GM20431 (cell line): ENCODE results near the gene C2CD2.

Source experiments
- in situ Hi-C: fragments of 300-500 bp; cut with MseI, MboI; formaldehyde crosslinking; loops from one replicate; pipeline ENCODE4 v1.15.0; 2020; ENCODE audit warnings: low sequenced_read_pairs; ENCODE audit not compliant: unreplicated experiment

C2CD2 gene

DNA sequence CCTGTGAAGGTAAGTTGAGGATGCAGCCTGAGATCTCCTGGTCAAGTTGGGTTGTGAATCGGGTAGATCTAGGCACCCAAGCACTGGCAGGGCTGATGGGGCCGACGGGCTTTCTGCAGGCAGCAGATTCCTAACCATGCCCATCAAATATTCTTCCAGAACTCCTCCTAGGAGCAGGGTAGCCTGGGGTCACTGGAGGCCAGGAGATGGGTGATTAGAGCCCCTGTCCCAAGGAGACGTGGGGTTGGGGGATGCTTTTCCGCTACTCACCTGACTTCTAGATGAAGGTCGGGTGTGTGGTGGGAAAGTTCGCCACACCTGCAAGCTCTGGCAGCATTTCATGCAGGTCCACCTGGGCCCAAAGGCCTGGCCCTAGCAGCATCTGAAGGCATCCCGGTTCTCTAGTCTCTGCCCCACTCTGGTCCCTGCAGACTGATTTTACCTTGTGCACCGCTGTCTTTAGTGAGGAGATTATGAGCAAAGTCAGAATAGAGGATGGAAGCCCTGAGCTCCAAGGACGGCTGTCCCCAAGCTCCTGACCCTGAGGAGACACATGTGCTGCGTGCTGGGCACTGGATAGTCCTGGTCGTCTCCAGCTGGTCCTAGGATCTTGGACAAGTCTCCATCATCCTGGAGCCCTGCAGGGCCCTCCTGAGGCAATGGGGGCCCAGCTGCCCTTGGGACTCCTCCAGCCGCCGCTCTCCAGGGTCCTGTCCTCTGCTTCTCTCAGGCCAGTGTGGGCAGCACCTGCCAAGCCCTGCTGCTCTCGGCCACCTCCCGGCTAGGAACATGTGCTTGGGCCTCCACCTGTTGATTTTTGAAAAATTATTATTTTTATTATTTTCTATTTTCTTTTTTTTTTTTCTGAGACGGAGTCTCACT lies 21.8 kb upstream of the C2CD2 start:
- in situ Hi-C loops = no loop called here

DNA sequence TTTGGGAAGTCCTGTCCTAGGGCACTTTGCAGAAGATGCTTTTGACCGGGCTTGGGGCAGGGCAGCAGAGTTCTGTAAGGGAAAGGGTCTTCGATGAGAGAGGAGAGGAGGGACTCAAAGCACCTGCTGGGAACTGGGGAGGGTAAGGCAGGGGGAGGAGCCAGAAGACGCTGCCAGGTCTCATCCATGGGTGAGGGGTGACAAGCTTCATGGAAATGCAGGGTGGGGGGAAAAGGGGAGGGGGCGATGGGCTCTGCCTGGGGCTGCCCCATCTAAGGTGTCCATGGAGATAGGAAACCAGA lies 20.9 kb upstream of the C2CD2 start:
- in situ Hi-C loops = no loop called here

DNA sequence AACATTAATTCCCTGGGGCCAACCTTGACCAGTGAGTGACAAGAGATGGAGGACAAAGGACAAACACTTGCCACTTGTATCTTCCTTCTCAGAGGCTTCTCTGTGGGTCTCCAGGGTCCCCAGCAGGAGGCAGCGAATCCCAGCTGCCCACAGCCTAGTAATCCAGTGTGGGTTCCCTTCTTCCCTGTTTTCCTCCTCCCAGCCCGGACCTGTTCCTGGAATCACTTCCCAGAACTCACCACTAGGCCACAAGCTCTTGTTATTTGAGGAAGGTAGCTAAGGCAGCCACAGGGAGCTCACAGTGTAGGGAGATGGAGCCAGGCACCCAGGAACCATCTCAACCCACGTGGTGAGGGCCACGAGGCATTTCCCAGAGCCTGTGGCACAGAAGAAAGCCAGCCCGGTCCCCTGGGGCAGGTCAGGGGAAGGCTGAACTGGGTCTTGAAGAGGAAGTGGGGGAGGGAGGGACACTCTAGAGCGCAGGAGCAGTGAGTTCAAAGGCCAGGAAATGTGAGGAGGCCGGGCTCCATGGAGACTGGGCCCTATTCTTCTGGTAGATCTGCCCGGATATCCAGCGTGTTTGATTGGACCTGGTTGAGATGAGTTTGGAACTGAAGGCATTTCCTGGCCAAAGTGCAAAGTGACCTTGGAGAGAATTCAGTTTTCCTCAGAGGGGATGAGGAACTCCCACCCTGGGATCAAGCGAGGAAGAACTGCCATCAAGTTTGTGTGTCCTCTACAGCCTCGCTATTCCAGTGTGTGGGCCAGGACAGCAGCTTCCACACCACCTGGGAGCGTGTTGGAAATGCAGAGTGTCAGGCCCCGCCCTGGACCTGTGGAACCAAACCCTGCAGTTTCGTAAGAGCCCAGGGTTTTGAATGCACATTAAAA lies 20.3 kb upstream of the C2CD2 start:
- in situ Hi-C loops = no loop called here

DNA sequence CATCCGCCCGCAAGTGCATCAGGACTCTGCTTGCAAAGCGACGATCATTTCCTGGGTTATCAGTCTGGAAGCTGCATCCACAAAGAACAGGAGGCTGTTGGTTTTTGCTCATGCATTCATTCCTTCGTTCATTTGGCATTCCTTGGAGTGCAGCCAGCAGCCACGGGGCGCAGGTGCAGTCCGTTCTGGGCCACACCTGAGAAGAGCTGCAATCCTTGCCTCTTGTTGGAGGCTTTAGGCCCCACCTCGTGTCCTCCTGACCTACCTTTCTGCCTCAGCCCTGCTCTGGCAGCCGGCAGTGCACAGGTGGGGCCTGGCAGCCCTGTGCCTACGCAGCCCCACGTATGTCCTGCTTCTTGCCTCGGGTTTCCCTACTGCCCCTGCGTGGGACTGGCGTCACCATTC lies 19.6 kb upstream of the C2CD2 start:
- in situ Hi-C loops = no loop called here

- in situ Hi-C loops = no loop called here
These were observed 18.8 kb upstream of the C2CD2 start for GRCh38 chr21:41972511-41973205.

DNA sequence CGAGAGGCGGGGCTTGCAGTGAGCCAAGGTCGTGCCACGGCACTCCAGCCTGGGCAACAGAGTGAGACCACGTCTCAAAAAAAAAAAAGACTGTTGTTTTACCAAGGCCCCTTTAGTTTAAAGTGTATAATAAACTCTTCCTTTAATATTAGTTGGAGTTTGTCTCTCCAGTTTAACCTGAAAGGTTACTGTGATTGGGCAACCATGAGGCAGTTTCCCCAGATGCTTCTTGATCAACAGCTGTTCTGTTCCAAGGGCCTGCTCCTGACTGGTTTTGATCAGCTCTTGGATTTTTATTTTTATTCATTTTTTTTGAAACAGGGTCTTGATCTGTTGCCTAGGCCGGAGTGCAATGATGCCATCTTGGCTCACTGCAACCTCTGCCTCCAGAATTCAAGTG lies 18.1 kb upstream of the C2CD2 start:
- in situ Hi-C loops = no loop called here

- in situ Hi-C loops = no loop called here
These were observed 17.2 kb upstream of the C2CD2 start for GRCh38 chr21:41970751-41971653.

- in situ Hi-C loops = no loop called here
These were observed 16.2 kb upstream of the C2CD2 start for GRCh38 chr21:41970106-41970391.

DNA sequence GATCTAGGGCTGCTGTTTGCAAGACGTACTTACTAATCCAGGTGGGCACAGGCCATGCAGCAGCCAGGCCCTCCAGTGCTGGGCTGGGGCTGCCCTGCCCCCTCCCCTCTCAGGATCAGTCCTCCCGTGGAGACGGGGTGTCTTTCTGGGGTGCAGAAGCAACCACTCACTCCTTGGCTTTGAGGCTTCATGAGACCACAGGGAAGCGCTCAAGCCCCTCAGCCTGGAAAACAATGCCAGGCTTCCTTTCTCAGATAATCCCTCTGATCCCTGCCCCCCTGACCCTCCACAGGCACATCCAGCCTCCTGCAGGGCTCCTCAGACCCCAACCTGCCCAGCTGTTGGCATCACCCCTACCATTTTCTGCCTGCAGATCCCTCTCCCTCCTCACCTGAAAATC lies 13.9 kb upstream of the C2CD2 start:
- in situ Hi-C loops = no loop called here

GRCh38 chr21:41966872-41967621 lies 13.2 kb upstream of the C2CD2 start:
- in situ Hi-C loops = no loop called here

DNA sequence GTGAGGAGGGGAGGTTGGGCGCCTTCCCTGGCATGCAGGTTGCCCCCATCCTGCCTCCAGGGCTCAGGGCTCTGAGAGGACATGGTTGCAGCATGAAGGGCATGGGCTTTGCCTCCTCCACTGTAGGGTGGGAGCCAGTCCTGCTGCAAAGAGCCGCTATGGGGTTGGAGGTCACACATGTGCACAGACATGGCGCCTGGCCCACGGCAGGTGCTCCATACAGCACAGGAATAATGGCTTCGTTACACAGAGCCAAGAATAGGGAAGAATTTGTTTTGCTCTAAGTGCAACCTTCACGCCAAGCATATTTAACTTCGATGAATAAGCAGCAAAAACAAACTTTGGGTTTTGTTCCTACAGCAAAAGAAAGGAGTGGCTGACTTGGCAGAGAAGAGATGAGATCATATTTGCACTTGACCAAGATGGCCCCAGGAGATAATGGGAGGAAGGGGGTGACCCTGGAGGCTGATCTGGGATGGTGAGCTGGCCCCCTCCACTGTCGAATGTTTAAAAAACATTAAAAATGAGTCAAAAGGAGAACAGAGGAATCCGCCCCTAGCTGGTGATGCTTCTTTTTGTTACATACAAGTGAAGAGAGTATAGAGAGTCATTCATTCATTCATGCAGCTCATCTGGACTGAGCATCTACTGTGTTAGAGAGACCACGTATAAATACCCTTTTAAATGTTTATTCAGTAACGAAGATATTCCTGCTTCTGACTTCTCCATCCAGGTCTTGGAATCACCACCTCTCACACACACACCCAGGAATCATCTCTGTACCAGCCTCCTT lies 12.4 kb upstream of the C2CD2 start:
- in situ Hi-C loops = no loop called here

- in situ Hi-C loops = no loop called here
These were observed 11.7 kb upstream of the C2CD2 start for GRCh38 chr21:41965461-41966013.

GRCh38 chr21:41965045-41965444 lies 11.2 kb upstream of the C2CD2 start:
- in situ Hi-C loops = no loop called here

DNA sequence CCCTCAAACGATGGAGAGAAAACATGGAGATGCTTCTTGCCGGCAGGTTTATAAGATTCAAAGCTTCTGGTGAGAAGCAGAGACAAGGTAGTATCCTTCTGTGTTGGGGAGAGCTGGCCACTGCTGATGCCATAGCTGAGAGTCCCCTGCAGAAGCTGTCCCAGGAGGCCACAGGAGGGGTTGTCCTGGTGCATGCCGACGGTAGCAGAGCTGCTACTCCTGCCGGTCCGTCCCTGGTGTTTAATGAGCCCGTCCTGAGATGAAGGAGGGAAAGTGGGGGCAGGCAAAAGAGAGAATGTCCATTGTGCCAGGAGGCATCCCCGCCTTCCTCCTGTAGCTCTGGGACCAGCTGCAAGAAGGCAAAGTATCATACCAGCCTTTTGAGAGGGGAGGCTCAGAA lies 10.4 kb upstream of the C2CD2 start:
- in situ Hi-C loops = no loop called here

DNA sequence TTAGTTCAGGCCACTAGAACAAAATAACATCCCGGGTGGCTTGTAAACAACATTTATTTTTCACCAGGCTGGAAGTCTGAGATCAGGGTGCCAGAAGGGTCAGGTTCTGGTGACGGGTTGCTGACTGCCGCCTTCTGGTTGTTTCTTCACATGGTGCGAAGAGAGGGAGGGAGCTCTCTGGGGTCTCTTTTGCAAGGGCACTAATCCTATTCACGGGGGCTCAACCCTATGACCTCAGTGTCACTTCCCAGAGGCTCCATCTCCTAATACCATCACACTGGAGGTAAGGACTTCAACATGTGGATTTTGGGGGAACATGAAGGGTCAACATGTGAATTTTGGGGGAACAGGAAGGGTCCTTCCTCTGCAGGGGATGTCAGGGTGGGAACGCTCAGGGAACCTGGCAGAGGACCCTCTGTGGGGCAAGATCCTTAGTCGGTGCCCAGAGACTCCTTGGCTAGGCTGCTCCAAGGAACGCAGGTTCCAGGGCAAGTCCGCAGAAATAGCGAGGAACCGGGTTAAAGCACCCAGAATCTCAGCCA lies 8.7 kb upstream of the C2CD2 start:
- in situ Hi-C loops = no loop called here

DNA sequence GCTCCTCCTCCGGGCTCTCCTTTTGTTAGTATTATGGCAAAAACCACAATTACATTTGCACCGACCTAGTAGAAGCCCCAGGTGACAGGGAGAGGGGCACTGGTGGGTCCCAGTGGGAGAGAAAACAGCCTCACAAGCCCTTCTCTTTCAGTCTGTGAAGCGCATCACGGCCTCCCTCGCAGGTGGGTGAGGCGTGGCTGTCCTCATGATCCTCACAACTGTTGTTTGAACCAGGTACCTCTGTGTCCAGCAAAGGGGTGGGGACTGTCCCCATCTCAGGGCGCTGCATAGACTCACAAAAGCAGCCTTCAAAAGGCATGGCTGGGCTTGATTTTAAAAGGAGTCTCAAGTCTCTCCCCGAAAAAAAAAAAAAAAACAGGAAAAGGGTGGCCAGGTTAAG lies 7.9 kb upstream of the C2CD2 start:
- in situ Hi-C loops = no loop called here

- in situ Hi-C loops = no loop called here
These were observed 7.5 kb upstream of the C2CD2 start for GRCh38 chr21:41961282-41961701.

DNA sequence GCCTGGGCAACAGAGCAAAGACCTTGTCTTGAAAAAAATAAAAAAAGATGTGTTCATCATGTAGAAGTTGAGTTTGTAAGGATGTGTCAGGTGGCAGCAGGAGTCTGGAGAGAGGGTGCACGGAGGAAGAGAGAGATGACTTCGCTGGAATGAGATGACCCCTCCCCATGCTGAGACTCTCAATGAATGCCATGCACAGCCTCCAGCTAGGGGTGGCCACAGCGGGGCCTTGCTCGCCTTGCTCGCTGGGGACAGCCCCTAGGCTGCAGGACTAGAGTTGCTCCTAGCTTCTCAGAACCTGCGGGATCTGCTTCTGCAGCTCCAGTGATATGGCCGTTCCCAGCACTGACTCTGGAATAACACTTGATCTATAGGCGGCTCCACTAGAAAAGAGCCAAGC lies 6.6 kb upstream of the C2CD2 start:
- in situ Hi-C loops = no loop called here
